GOT3 (cell line): ENCODE data around the gene E2F1.

ENCODE experiments used
- DNase-seq: peaks from one replicate; lab custom pipeline; 2025; ENCODE audit warnings: mixed read lengths; lab: John Stamatoyannopoulos, UW

E2F1 gene, protein sequence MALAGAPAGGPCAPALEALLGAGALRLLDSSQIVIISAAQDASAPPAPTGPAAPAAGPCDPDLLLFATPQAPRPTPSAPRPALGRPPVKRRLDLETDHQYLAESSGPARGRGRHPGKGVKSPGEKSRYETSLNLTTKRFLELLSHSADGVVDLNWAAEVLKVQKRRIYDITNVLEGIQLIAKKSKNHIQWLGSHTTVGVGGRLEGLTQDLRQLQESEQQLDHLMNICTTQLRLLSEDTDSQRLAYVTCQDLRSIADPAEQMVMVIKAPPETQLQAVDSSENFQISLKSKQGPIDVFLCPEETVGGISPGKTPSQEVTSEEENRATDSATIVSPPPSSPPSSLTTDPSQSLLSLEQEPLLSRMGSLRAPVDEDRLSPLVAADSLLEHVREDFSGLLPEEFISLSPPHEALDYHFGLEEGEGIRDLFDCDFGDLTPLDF

DNA sequence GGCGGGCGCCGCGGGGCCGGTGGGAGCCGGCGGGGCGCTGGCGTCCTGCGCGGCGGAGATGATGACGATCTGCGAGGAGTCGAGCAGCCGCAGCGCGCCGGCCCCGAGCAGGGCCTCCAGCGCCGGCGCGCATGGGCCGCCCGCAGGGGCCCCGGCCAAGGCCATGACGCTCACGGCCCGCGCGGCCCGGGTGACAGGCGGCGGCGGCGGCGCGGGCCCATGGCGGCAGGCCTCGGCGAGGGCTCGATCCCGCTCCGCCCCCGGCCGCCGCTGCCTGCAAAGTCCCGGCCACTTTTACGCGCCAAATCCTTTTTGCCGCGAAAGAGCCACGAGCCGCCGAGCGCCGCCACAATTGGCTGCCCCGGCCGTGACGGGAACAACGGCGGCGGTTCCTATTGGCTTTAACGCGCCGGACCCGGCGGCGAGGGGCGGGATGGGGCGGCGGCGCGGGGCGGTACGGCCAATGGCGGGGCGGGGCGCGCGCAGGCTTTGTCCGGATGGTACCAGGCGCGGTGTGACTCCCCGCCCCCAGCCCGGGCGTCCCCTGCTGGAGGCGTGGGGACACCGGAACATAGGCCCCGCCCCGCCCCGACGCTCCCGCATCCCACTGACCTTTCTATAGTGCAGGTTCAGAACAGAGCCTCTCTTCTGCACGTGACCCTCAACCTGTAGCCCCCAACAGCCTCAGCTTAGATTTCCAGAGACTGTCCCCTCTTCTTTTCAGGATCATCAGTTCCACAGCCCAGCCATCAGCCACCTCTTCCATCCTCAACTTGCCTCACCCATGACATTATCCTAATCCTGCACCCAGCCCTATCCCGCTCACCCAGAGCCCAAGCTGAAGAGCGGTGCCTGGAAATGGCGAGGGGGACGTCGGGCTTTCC lies at the start of gene E2F1:
TSS of gene E2F1 (minus strand) at position 286 of the 884 bp plus-strand sequence. CDS start at position 165, 121 bp downstream.
- peak; percentile 90 for DNase-seq

DNA sequence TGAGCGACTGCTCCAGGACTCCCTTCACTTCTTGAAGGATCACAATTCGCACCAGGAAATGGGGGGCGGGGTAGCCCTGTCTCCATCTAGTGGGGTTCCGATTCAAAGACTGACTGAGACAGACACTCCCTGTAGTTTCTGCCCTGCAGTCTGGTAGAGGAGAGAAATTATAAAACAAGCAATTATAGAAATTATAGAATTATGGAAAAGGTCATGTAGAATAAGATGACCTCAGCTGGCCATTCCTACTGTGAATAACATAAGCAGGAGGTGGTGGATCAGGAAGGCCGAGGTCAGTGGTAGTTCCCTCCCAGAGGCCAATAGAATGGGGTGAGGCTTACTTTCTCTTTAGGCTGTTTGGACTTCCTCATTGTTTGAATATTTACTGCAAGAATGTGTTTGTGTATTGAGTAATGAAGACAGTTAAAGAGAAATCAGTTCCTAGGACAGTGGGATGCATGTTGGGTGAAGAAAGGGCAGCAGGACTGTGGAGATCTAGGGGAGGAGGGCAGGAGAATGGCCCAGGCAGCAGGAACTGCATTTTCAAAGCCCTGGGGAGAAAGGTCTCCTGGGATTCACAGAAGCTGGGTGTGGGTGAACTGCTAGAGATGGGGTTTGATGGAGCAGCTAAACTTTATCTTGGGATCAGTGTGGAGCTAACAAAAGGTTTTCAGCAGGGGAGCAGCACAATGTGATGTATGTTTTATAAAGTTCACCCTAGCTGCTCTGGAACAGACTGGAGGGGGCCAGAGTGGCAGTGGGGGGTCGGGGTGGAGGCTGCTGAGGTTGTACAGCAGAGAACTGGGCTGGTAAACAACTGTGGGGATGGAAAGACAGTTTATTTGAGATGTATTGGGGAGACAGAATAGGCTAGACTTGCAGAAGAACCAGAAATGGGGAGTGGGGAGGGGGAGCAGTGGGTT lies 47.7 kb upstream of the E2F1 start:
- DNase-seq = peak; percentile 27

DNA sequence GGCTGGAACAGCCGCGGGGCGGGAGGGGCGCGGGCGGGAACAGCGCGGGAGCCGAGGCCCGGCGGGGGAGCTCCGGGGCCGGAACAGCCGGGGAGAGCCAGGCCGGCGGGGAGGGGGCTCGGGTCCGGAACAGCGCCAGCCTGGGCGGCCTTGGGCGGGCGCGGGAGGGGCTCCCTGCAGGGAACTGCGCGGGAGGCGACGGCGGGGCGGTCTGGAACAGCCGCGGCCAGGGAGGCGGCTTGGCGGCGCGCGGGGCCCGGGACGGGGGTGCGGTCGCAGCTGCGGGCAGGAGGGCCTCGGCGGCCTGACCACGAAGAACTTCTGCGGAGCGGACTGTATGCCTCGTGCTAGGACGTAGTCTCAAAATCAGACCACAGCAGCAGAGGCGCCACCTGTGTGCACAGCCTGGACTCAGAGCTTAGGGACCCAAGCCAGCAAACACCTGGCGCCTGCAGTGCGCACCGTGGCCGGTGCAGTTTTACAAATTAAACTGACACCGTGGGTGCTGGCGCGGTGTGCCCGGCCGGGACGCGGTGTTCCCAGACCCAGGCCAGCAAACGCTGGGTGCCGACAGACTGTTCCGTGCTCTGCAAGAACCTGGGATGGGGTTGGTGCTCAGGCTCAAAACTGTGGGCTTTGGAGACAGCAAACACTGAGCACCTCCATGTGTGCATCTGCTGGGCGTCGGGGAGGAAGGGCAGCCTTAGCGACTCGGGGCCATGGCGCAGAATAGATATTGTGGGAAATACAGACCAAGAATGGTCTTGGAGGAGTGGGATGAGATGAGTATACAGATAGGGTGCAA lies 46.2 kb upstream of the E2F1 start:
- DNase-seq = peak; percentile 93

DNA sequence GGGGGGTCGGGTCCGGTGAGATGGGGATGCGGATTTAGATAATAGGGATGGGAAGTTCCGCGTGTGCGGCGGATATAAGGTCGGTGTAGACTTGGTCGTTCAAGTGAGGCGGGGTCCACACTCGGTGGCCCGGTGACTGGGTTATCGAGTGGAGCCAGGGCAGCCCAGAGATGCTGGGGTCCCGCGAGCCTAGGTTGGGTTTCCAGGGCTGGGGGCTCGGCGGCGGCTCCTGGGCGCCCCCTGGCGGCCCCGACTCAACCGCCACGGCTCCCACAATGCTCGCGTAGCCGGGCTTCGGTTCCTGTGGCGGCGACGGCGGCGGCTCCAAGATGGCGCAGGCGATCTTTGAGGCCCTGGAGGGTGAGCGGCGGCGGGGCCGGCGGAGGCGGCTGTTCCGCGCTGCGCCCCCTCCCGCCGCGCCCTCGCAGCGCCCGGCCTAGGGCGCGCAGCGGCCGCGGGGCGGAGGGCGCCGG lies 45.5 kb upstream of the E2F1 start, which contains the start of gene ZNF341:
TSS of gene ZNF341 (plus strand) at position 304 of the 473 bp plus-strand sequence. CDS start at position 330, 26 bp downstream.
- peak; percentile 93 for DNase-seq

DNA sequence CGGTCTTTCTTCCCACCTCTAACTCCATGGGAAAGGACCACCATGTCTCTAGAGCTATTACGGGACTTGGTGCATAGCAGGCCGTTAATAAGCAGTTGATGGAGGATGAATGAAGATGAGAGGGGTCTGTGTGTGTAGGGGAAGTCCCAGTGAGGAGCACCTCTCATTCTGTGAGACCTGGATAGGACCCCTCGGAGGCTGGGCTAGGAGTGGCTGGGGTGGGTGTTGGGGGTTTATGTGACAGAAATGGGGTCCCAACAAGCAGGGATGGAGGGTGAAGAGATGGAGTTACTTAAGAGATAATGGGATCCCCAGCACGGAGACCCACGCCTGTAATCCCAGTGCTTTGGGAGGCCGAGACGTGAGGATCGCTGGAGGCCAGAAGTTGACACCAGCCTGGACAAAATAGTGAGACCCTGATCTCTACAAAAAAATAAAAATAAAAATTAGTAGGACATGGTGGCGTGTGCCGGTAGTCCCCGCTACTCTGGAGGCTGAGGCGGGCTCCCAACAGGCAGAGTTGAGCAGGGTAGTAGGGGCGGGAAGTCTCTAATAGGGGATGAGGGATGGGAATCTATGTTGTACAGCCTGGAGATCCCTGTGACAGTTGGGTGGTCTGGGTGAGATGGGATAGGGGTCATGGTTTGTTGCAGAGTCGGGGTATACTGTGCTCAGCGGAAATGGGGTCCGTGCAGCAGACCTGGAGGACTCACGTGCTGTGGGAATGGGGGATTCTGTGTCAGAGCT lies 44.9 kb upstream of the E2F1 start:
- no peak for DNase-seq

DNA sequence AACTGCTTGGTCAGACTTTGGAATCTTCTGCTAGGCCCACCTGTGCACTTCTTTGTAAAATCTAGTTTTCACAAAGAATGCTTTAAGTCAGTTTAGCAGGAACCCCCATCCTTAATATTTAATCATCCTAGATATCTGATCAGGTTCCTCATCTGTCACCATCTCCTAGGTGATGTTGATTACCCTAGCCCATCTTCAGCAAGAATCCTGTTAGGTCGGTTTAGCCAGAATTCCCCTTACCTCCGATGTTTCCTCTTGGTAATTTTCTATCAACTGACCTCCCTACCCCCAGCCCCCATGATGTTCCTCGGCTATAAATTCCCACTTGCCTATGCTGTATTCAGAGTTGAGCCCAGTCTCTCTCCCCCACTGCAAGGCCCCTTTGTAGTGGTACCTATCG lies 42.9 kb upstream of the E2F1 start:
- no peak for DNase-seq

DNA sequence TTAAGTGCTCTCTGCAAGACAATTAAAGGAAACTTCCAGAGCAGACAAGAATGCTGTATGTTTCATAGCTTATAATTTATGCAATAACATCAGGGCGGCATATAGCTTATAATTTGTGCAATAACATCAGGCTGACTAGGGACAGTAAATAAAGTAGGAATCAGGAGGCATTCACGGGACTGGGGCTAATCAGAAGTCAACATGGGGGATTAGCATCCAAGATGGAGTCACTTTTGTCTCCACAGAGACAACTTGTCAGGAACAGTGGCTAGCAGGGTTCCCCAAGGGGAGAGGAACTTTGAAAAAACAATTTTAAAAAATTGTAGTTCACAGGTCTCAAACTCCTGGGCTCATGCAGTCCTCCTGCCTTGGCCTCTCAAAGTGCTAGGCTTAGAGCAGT lies 42.3 kb upstream of the E2F1 start:
- no peak for DNase-seq

DNA sequence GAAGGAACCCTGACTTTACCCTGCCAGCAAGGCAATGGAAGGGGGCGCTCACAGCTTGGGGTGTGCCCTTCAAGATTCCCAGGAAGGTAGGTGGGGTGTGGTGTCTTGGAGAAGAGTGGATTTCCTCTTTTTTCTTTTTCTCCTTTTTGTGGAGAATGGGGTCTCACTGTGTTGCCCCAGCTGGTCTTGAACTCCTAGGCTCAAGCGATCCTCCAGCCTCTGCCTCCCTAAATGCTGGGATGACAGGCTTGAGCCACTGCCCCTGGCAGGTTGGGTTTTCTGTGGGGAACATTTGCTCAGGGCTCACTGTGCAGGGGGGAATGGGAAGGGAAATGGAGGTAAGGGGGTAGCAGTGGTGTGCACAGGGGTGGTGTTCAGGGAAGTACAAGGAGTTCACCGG lies 41.6 kb upstream of the E2F1 start:
- DNase-seq = no peak

DNA sequence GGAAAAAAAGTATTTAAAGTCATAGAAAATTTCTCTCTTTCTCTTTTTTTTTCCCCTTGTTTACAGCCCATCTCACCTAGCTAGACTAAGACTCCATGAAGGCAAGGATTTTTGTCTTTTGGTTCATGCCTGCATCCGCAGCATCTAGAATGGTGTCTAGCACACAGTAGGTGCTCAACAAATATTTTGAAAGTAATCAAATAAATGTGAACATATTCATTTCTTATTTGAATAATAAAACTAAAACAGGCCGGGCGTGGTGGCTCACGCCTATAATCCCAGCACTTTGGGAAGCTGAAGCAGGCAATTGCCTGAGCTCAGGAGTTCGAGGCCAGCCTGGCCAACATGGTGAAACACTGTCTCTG lies 40.9 kb upstream of the E2F1 start:
- no peak for DNase-seq

DNA sequence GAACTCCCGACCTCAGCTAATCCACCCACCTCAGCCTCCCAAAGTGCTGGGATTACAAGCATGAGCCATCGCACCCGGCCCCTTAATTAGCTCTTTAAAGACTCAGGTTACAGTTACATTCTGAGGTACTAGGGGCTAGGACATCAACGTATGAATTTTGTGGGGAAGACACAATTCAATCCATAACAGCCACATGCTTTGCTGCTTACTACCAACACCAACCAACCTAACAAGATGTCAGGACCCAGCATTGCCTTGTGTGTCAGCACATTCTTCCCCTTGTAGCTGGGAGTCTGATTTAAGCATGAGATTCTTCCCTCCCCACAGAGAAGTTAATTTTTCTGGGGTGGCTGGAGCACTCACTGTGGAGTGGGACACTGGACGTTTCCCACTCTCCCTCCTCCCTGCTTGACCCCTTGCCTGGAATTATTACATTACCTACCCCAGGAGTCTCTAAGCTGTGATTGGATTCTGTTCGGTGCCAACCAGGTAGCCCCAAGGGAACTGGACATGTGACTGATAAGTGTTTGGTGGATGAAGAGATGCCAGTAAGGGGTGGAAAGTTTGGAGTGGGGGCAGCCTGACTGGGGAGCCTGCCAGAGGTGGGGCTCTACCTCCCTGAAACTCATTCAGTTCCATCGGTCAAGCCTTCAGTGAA lies 39.6 kb upstream of the E2F1 start:
- DNase-seq = no peak

DNA sequence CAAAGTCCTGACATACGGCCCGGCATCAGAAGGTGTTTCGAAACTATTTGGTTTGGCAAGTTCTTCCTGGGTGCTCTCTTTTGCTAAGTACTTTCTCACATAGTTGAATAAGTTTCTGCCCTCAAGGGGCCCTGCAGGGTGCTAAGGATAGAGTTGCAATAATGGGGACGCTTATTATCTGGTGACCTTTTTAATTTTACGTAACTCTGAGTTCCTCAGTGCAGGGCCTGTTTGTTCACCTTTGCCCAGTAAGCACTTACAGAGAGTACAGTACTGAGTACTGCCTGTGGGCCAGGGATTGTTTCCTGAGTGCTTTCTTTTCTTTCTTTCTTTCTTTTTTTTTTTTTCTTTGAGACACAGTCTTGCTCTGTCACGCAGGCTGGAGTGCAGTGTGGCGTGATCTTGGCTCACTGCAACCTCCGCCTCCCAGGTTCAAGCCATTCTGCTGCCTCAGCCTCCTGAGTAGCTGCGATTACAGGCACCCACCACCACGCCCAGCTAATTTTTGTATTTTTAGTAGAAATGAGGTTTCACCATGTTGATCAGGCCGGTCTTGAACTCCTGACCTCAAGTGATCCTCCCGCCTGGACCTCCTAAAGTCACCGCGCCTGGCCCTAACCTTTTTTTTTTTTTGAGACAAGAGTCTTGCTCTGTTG lies 38.4 kb upstream of the E2F1 start:
- DNase-seq = no peak

DNA sequence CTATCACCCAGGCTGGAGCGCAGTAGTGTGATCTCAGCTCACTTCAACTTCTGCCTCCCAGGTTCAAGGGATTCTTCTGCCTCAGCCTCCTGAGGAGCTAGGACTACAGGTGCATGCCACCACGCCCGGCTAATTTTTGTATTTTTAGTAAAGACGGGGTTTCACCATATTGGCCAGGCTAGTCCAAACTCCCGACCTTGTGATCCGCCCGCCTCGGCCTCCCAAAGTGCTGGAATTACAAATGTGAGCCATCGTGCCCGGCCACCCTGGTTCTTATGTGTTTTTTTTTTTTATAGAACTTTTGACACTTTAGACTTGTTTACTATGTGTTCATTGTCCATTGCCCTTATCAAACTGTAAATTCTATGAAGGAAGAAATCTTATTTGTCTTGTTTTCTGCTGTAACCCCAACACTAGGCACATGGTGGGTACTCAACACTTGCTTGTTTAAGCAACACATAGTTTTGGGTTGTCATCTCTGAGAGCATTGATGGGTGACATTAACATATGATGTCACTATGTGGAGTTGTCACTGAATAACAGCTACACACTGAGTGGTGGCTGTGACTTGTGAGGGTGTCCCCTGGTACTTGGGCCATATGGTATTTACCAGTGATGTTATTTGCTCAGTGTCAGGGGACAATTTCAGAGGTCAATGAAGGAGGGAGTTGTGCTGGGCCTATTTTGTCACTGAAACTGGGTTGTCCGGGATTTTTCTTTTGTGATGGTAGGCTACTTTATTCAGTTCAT lies 35.4 kb upstream of the E2F1 start:
- no peak for DNase-seq

DNA sequence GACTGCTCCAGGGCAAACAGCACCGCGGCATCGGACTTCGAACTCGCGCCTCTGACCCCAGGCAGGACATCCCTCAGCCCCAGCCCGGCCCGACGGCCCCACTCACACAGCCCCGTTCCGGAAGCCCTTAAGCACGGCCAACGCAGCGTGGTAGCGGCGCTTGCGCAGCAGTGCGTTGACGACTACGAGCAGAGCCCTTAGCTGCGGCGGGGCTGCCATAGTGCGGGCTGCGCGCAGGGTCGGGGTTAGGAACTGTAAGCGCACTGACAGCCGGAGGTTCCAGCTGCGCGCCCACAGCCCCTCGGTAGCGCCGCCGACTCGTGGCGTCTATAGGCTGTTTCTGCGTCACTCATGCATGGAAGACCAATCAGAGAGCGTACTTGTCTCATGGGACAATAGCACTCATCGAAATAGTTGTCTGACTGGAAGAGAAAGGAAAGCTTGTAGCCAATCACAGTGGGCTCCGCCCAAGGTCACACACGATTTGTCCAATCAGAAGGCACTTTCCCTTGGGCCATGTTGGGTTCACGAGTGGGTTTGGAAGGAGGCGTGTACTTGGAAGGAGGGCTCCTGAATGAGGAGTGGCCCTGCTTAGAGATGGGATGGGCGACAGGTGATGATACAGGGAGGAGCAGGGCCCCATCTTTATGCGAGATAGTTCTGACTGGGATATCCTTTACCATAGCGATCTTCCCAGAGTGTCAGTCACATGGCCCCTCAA lies 34.0 kb upstream of the E2F1 start, which contains the start of gene PXMP4:
TSS of gene PXMP4 (minus strand) at position 322 of the 721 bp plus-strand sequence. CDS start at position 219, 103 bp downstream.
- peak; percentile 86 for DNase-seq

DNA sequence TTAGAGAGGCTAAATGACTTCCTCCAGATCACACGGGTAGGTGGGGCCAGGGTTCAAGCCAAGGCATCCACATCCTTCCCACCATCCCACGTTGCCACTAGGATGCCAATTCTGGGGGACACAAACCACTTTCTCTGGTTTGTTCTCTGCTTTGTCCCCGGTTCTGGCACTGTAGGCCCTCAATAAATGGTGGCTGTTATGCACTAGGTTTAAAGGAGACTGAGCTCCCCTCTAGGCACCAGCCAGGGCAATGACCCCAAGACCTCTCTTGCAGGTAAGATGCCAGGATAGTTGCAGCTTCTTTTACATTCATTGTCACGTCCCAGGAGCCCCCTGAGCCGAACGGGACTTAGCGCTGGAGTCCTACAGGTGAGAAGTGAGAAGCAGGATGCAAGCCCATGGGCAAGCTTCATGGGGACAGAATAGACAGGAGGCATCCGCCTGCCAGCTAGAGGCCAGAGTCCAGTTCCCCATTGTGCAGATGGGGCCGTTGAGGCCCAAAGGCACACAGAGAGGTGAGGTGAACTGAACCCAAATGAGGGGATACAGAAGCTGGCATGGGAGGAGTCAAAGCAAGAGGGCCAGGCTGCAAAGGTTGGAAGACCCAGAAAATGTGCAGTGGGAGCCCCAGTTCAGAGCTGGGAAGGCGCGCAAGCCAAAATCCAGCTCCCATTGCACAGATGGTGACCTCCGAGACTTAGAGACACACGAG lies 33.2 kb upstream of the E2F1 start:
- DNase-seq = no peak

DNA sequence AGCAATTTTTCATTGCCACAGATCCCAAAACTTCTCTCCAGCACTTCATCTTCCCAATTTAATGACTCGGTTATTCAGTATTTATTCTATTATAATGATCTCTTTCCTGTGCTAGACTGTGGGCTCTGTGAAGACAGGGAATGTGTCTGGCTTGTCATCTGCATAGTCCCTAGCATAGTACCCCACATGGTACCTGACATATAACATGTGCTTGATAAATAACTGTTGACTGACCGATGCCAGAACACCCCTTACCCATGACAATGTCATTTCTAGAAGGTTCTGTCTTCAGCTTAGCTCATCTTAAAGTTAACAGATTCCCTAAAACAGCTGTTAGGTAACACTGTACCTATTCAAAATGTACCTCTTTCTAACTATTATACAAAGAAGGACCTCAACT lies 30.3 kb upstream of the E2F1 start:
- no peak for DNase-seq

DNA sequence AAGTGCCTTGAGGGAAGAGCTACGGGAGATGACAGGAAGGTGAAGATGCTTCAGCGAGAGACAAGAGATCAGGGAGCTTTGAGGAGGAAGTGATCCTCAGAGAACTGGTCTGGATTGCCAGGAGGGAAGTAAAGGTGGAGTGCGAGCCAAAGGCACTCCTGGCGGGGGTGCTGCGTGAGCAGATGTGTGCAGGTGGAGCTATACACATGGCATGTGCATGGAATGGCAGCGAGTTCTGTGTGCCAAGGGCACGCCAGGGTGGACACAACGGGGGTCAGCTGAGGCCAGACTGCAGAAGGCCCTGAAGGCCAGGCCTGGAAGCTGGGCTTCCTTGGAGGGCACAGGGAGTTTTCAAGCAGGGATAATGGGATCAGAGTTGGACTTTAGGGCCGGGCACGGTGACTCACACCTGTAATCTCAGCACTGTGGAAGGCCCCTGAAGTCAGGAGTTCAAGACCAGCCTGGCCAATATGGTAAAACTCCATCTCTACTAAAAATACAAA lies 27.7 kb upstream of the E2F1 start:
- DNase-seq = no peak

DNA sequence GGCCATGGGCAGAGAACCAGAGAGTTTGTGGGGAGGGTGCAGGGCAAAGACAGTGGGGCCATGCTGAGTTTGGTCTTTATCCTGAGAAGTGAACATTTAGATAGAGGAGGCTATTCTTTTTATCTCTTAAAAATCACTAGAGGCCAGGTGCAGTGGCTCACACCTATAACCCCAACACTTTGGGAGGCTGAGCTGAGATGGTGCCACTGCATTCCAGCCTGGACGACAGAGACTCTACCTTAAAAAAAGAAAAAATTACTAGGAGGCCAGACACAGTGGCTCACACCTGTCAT lies 25.2 kb upstream of the E2F1 start:
- no peak for DNase-seq
